ENCODE measurements around the gene OPN1MW.

DNA sequence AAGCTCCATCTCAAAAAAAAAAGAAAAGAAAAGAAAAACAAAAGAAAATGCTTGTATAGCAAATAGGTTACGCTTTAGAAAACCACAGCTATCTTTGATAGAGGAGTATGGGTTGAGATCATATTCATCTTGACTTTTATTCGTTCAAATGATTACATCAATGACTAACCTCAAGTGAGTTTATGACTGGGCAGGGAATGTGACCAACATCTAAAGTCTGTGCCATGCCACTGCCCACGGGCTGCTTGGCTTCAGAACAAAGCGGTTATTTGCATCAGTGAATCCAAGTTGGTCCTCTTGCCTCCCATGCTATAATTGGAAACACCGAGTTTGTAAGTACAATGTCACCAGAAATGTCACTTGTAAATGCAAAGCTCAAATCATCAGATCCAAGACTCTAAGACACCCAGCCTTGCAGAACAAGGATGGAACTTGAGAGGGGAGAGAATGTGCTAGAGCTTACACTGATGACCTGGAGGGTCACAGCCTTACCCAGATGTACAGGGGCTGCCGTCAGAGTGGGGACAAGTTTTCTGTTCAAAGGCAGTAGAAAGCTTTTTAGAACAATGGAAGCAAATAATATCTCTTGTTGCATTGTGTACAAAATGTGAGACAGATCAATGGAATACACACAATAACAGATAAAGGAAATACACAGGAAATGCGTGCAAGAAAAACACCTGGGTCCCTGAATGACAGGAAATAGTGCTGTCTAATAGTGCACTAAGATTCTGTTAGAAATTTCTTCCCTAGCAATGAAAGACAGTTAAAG is 46.8 kb upstream of the OPN1MW start:
- TF ChIP-seq, protein P1, sequence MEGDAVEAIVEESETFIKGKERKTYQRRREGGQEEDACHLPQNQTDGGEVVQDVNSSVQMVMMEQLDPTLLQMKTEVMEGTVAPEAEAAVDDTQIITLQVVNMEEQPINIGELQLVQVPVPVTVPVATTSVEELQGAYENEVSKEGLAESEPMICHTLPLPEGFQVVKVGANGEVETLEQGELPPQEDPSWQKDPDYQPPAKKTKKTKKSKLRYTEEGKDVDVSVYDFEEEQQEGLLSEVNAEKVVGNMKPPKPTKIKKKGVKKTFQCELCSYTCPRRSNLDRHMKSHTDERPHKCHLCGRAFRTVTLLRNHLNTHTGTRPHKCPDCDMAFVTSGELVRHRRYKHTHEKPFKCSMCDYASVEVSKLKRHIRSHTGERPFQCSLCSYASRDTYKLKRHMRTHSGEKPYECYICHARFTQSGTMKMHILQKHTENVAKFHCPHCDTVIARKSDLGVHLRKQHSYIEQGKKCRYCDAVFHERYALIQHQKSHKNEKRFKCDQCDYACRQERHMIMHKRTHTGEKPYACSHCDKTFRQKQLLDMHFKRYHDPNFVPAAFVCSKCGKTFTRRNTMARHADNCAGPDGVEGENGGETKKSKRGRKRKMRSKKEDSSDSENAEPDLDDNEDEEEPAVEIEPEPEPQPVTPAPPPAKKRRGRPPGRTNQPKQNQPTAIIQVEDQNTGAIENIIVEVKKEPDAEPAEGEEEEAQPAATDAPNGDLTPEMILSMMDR (conservative IDR thresholded peaks at IDR 0.05 in 1 of 2, IDR thresholded peaks at IDR 0.05 in 1 of 2; ENCODE audit: extremely low read depth in 1 of 2, insufficient read depth in 1 of 2, low read depth in 1 of 2, low read length in 2 of 2), result no peak
- no peak for TF ChIP-seq EZH2 (IDR thresholded peaks at IDR 0.05; ENCODE audit: borderline replicate concordance, low read length)

Measured in mammary epithelial cell (primary cell).